CD4-positive, alpha-beta T cell treated with Interleukin-17A for 1 hour (primary cell): ENCODE measurements around the gene KRT83.
"Not testable (repeated sequence)": the region's sequence is repeated elsewhere in the genome, so short reads cannot be mapped to it uniquely, and the experiment has no call there.

Experiments
- DNase-seq: peaks from one replicate; pipeline ENCODE4 v3.0.0-alpha.2; 2020

Gene KRT83

GRCh38 chr12:52307836-52308805 lies 13.1 kb downstream of the KRT83 start:
- peak; percentile 2 for DNase-seq

GRCh38 chr12:52306731-52307130 lies 14.5 kb downstream of the KRT83 start:
- no peak for DNase-seq

GRCh38 chr12:52305921-52306705 lies 15.1 kb downstream of the KRT83 start:
- no peak for DNase-seq

GRCh38 chr12:52304941-52305411 lies 16.2 kb downstream of the KRT83 start:
- peak; percentile 15 for DNase-seq

GRCh38 chr12:52302242-52302914 lies 18.8 kb downstream of the KRT83 start:
- DNase-seq: not testable (repeated sequence)

- not testable (repeated sequence) for DNase-seq
These were observed 19.5 kb downstream of the KRT83 start for GRCh38 chr12:52301721-52302120.

GRCh38 chr12:52300796-52301691 lies 20.2 kb downstream of the KRT83 start:
- no peak for DNase-seq

- no peak for DNase-seq
These were observed 22.5 kb downstream of the KRT83 start for GRCh38 chr12:52298677-52299190.

GRCh38 chr12:52296572-52297215 lies 24.5 kb downstream of the KRT83 start:
- DNase-seq: no peak

GRCh38 chr12:52295663-52296062 lies 25.5 kb downstream of the KRT83 start:
- DNase-seq: no peak

- no peak for DNase-seq
These were observed 26.4 kb downstream of the KRT83 start for GRCh38 chr12:52294803-52295202.

GRCh38 chr12:52293926-52294325 lies 27.3 kb downstream of the KRT83 start:
- no peak for DNase-seq

GRCh38 chr12:52291267-52291935 lies 29.8 kb downstream of the KRT83 start, which contains the start of gene KRT81:
KRT81 (minus strand) TSS chr12:52291534; CDS start chr12:52291465, 69 bp downstream.
- DNase-seq: no peak

GRCh38 chr12:52290483-52291134 lies 30.6 kb downstream of the KRT83 start:
- not testable (repeated sequence) for DNase-seq

- not testable (repeated sequence) for DNase-seq
These were observed 33.1 kb downstream of the KRT83 start for GRCh38 chr12:52287816-52288805.

GRCh38 chr12:52286857-52287785 lies 34.1 kb downstream of the KRT83 start:
- not testable (repeated sequence) for DNase-seq

GRCh38 chr12:52285851-52286530 lies 35.2 kb downstream of the KRT83 start:
- DNase-seq: no peak
